Thymus (tissue), 11 donors: ENCODE results near the gene PRKACA. TPM values are rescaled to one million over a fixed set of nuclear protein-coding genes. Genes with fewer than 3 reads are reported as not detected.

Experiments used
- DNase-seq, 9 donors: peaks; one replicate each; pipeline ENCODE4 v3.0.0-alpha.2; 2013; ENCODE audit warnings: low spot score in 9 of 9, low read depth in 6 of 9, missing footprints in 1 of 9
- H3K27ac ChIP-seq, 2 donors: one replicate each; pipeline ENCODE4 v1.5.1; 2013; ENCODE audit warnings: control low read depth in 1 of 2, low read depth in 1 of 2, low read length in 1 of 2, mild to moderate bottlenecking in 1 of 2, moderate library complexity in 1 of 2
- H3K27me3 ChIP-seq, 2 donors: one replicate each; pipeline ENCODE4 v1.5.1; 2013; ENCODE audit warnings: low read length in 1 of 2; ENCODE audit not compliant: control insufficient read depth in 2 of 2, insufficient read depth in 1 of 2
- H3K36me3 ChIP-seq, 2 donors: one replicate each; pipeline ENCODE4 v1.5.1; 2013; ENCODE audit warnings: low read length in 1 of 2, mild to moderate bottlenecking in 1 of 2, moderate library complexity in 1 of 2; ENCODE audit not compliant: control insufficient read depth in 2 of 2, insufficient read depth in 2 of 2
- H3K4me1 ChIP-seq, 2 donors: one replicate each; pipeline ENCODE4 v1.5.1; 2013; ENCODE audit warnings: low read length in 2 of 2; ENCODE audit not compliant: control insufficient read depth in 2 of 2, insufficient read depth in 2 of 2
- H3K4me3 ChIP-seq, 2 donors: one replicate each; pipeline ENCODE4 v1.5.1; 2013; ENCODE audit warnings: low read length in 2 of 2, control low read depth in 1 of 2, mild to moderate bottlenecking in 1 of 2
- H3K9me3 ChIP-seq, 2 donors: one replicate each; pipeline ENCODE4 v1.5.1; 2013; ENCODE audit warnings: low read length in 1 of 2, mild to moderate bottlenecking in 1 of 2; ENCODE audit not compliant: control insufficient read depth in 2 of 2, insufficient read depth in 1 of 2
- WGBS: extraction: QIAGEN DNeasy Blood & Tissue Kit; methylation state at CpG from one replicate; pipeline ENCODE4 v1.1.7; 2013; 5-methylcytosine and 5-hydroxymethylcytosine counted together
- polyA plus RNA-seq: library from polyadenylated mRNA; stranded (reverse); fragments of 200-250 nt; gene quantifications from one replicate; pipeline ENCODE4 v1.2.3, GENCODE V29; 2013
- total RNA-seq: library from RNA; stranded (reverse); fragments of 120-200 nt; gene quantifications from one replicate; pipeline ENCODE4 v1.2.4, GENCODE V29; 2013
- donor health status: healthy.

PRKACA gene
- total and polyA plus RNA-seq, 2 donors, result 10.2 to 36.8 TPM

- Histone ChIP-seq H3K27me3 (no peaks in the 10 kb centered on the region), H3K27ac (no peak overlapping the region), H3K36me3 (peaks cover 25 to 46% of the 10 kb centered on the region in 2 donors), H3K4me1 (peaks cover 12 to 24% of the 10 kb centered on the region in 2 donors), H3K9me3 (no peaks in the 10 kb centered on the region), H3K4me3 (no peak overlapping the region)
- 97% methylated on average over 5 of the region's 5 CpGs for WGBS
- DNase-seq, result no peak
Observed at GRCh38 chr19:14086098-14086497, 31.5 kb downstream of the PRKACA start.

GRCh38 chr19:14085309-14085995 lies 32.1 kb downstream of the PRKACA start, which contains the start of gene C19orf67:
TSS of gene C19orf67 (minus strand) at chr19:14085783. CDS start at chr19:14085627, 156 bp downstream.
- Histone ChIP-seq H3K36me3 (peaks cover 25 to 46% of the 10 kb centered on the region in 2 donors), H3K27ac (no peak within 1 kb of the TSS), H3K27me3 (no peaks in the 10 kb centered on the region), H3K4me1 (peaks cover 14 to 29% of the 10 kb centered on the region in 2 donors), H3K9me3 (no peaks in the 10 kb centered on the region), H3K4me3 (no peak within 1 kb of the TSS)
- 93% methylated on average over 54 of the region's 54 CpGs for WGBS
- no peak for DNase-seq

GRCh38 chr19:14082675-14082960 lies 34.9 kb downstream of the PRKACA start:
- no peak overlapping the region for H3K27ac ChIP-seq
- H3K4me3 ChIP-seq, result no peak overlapping the region
- no peaks in the 10 kb centered on the region for H3K9me3 ChIP-seq
- 100% methylated on average over 1 of the region's 1 CpG for WGBS
- H3K4me1 ChIP-seq, result peaks cover 7 to 20% of the 10 kb centered on the region in 2 donors
- H3K27me3 ChIP-seq, result no peaks in the 10 kb centered on the region
- DNase-seq, result no peak
- H3K36me3 ChIP-seq, result peaks cover 10 to 30% of the 10 kb centered on the region in 2 donors

GRCh38 chr19:14081797-14082674 lies 35.5 kb downstream of the PRKACA start:
- H3K27me3 ChIP-seq, result no peaks in the 10 kb centered on the region
- 30% methylated on average over 24 of the region's 24 CpGs for WGBS
- peak overlapping the region; percentile 67 to 81 for H3K4me3 ChIP-seq
- peaks cover 10 to 27% of the 10 kb centered on the region in 2 donors for H3K36me3 ChIP-seq
- DNase-seq, result peak in 1 of 9 donors; percentile 38
- peak overlapping the region; percentile 74 to 87 for H3K27ac ChIP-seq
- peaks cover 7 to 20% of the 10 kb centered on the region in 2 donors for H3K4me1 ChIP-seq
- no peaks in the 10 kb centered on the region for H3K9me3 ChIP-seq

GRCh38 chr19:14080887-14081796 lies 36.4 kb downstream of the PRKACA start:
- Histone ChIP-seq H3K27me3 (no peaks in the 10 kb centered on the region), H3K36me3 (peaks cover 6 to 18% of the 10 kb centered on the region in 2 donors), H3K4me3 (peak overlapping the region; percentile 67 to 81), H3K4me1 (peaks cover 7 to 20% of the 10 kb centered on the region in 2 donors), H3K9me3 (no peaks in the 10 kb centered on the region), H3K27ac (peak overlapping the region; percentile 86 to 93)
- peak; percentile 98 to 100 (median 100) for DNase-seq
- WGBS, result under 1% methylated on average over 50 of the region's 50 CpGs

GRCh38 chr19:14078411-14078810 lies 39.2 kb downstream of the PRKACA start:
- peaks cover 0 to 17% of the 10 kb centered on the region in 2 donors for H3K27me3 ChIP-seq
- peaks cover 0 to 5% of the 10 kb centered on the region in 2 donors for H3K9me3 ChIP-seq
- 89% methylated on average over 2 of the region's 2 CpGs for WGBS
- no peak for DNase-seq
- no peaks in the 10 kb centered on the region for H3K36me3 ChIP-seq
- peaks cover 18 to 37% of the 10 kb centered on the region in 2 donors for H3K4me1 ChIP-seq
- no peak overlapping the region for H3K27ac ChIP-seq
- no peak overlapping the region for H3K4me3 ChIP-seq

GRCh38 chr19:14073925-14074838 lies 43.4 kb downstream of the PRKACA start:
- Histone ChIP-seq H3K27me3 (peaks cover 12 to 47% of the 10 kb centered on the region in 2 donors), H3K4me3 (peak overlapping the region; percentile 50 to 66), H3K9me3 (peaks cover 0 to 20% of the 10 kb centered on the region in 2 donors), H3K4me1 (peaks cover 20 to 33% of the 10 kb centered on the region in 2 donors), H3K36me3 (no peaks in the 10 kb centered on the region), H3K27ac (peak overlapping the region; percentile 55 to 67)
- WGBS, result 1% methylated on average over 44 of the region's 44 CpGs
- peak in 3 of 9 donors; percentile 20 to 50 (median 40) for DNase-seq
